NT2/D1 (cell line): ENCODE data around the gene RETREG3.

Experiments used
- YY1 ChIP-seq: IDR thresholded peaks from 2 replicates; pipeline ENCODE4 v1.6.1; 2011; ENCODE audit not compliant: insufficient read length, insufficient read depth
- ZNF274 ChIP-seq: IDR thresholded peaks from 2 replicates; pipeline ENCODE4 v1.6.1; 2011; ENCODE audit warnings: mild to moderate bottlenecking, low read depth, low read length

DNA sequence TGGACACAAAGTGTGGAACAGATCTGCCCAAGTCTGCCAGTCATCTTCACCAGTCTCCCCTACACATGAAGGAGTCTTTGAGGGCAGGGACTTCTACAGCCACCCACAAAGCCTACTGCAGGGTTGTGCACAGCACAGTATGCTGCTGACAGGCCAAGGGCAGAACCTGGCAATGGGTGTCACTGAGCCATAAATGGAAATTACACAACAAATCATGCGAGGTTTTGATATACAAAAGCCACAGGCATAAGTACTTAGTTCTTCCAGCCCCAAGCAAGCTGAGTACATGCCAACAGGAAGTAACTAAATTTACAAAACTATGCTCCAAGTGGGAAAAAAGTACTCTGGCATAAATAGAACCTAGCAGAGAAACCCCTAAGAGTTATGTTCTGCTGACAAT lies 23.8 kb downstream of the RETREG3 start:
- TF ChIP-seq ZNF274: no peak
- no peak for TF ChIP-seq YY1
